ENCODE data around the gene PRAMEF9.
"Not testable (repeated sequence)": the region's sequence is repeated elsewhere in the genome, so short reads cannot be mapped to it uniquely, and the experiment has no call there.

The PRAMEF9 gene

GRCh38 chr1:13171548-13171947, at the start of gene PRAMEF9:
Gene PRAMEF9 (plus strand): TSS chr1:13171848. CDS start chr1:13175281, 3,433 bp downstream.
- DNase-seq: not testable (repeated sequence)

DNA sequence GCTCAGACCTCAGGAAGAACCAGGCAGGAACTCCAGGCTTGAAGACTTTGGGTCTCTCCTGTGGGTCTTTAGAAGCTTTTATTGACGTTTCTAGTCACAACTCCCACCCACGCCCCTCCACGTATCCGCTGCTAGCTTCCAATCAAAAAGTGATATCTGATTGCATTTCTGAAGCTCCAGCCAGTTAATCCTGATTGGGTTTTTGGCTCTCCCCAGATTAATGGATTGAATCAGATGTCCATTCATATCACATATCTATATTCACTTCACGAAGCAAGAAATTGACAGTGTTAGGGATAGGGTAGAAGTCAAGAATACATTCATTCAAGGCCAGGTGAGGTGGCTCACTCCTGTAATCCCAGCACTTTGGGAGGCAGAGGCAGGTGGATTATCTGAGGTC, 15.7 kb upstream of the PRAMEF9 start, which contains the start of gene PRAMEF26:
PRAMEF26 (minus strand) TSS at position 101 of the 400 bp plus-strand sequence. CDS start 2,914 bp downstream, outside the sequence.
- not testable (repeated sequence) for DNase-seq

GRCh38 chr1:13165531-13165930, 6.1 kb upstream of the PRAMEF9 start, which contains the start of gene HNRNPCL4:
Gene HNRNPCL4 (minus strand): TSS chr1:13165631. CDS start chr1:13165467, 164 bp downstream.
- not testable (repeated sequence) for DNase-seq

- not testable (repeated sequence) for DNase-seq
Observed at GRCh38 chr1:13201309-13201708, 29.7 kb downstream of the PRAMEF9 start, which contains the start of gene PRAMEF13. Gene PRAMEF13 (minus strand): TSS chr1:13201409. CDS start chr1:13199589, 1,820 bp downstream.

GRCh38 chr1:13208712-13209111, 37.1 kb downstream of the PRAMEF9 start:
- not testable (repeated sequence) for DNase-seq

- not testable (repeated sequence) for DNase-seq
Observed at GRCh38 chr1:13216619-13217018, 45.0 kb downstream of the PRAMEF9 start.

DNA sequence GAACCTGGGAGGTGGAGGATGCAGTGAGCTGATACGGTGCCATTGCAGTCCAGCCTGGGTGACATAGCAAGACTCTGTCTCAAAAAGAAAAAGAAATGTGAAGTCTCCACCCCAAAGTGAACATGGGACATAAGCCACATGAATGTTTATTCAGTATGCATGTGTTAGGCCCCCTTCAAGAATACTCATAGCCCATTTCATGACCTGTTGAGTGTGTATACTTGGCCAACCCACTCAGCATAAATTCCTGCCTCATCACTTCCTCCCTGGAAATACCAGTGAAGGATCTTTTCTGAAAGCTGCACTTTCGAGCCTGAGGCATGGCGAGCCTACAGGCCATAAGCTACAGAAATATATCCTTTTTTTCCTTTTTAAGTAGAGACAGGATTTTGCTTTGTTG, 47.6 kb downstream of the PRAMEF9 start:
- not testable (repeated sequence) for DNase-seq

- not testable (repeated sequence) for DNase-seq
Observed at GRCh38 chr1:13222788-13223187, 51.1 kb downstream of the PRAMEF9 start.

DNA sequence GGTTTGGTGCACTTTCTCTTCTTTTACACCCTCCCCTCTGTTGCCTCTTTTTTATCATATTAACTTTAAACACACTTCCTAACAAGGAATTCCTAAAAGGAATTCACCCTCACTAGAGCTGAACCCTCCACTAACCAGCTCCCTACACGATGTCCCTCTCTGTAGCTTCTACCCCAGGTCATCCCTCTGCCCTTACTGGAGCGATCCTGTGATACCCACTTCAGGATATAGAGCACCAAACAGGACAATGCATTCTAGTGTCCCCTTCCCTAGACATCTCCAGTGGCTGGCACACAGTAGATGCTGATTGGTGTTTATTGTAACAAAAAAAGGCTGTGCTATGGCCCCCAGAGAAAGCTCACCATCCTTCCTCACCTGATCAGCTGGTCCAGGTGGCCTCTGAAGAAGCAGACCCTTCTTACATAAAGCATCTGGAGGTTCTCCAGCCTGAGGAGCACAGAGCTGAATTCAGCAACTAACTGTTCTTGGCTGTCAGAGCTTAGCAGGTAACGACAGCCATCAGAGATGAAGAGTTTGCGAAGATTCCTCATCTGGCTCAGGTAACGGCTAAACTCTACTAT, 52.9 kb downstream of the PRAMEF9 start:
- DNase-seq: no peak

DNA sequence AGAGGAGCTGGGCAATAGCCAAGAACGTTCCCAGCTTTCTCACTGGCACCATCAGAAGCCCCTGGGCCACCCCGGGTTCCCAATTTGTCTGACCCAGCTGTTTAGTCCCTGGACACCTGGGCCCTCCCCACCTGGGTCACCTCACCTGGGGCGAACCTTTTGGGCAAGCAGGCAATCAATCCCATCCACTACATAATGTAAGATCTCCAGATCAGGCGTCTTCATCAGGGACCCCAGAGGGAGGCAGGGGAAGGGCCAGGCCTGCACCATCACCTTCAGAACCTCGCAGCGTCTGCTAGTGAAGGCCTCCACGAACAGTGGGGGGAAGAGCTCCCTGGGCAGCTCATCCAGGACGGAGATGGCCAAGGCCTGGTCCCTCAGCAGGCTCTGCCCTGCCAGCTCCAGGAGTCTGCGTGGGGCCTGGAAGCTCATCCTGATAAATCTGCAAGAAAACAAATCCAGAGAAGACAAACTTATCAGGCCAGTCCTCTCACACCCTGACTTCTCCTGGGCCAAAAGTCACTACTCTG, 54.1 kb downstream of the PRAMEF9 start, which contains the start of gene PRAMEF18:
PRAMEF18 (minus strand) TSS at position 480 of the 530 bp plus-strand sequence; CDS start at position 432, 48 bp downstream.
- DNase-seq: not testable (repeated sequence)

DNA sequence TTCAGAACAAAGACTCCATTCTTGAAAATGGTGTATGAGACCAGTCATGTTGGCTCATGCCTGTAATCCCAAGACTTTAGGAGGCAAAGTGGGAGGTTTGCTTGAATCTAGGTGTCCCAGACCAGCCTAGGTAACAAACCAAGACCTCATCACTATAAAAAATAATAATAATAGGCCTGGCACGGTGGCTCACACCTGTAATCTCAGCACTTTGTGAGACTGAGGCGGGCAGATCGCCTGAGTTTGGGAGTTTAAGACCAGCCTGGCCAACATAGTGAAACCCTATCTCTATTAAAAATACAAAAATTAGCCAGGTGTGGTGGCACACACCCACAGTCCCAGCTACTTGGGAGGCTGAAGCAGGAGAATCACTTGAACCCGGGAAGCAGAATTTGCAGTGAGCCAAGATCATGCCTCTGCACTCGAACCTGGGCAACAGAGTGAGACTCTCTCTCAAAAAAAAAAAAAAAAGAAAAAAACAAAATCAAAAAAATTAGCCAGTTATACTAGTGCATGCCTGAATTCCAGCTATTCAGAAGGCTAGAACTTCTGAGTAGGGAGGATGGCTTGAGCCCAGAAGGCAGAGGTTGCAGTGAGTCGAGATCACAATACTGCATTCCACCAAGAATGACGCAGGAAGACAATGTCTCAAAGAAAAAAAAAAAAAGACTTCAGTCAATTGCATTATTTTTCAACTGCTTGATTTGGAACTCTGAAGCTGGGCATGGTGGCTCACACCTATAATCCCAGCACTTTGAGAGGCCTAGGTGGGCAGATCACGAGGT, 55.8 kb downstream of the PRAMEF9 start:
- DNase-seq: not testable (repeated sequence)

DNA sequence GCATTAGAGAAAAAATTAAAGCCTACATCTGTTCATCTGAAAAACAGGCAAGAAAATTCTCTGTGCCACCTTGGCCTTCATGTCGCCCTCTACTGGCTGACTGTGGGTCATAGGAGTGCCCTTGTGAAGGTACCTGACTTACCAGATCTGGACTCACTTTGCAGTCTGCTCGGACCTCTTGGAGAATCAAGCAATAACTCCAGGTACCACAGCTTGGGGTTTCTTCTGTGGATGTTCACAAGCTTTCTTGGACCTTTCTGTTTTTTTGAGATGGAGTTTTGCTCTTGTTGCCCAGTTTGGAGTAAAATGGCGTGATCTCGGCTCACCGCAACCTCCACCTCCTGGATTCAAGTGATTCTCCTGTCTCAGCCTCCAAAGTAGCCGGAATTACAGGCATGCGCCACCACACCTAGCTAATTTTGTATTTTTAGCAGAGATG, 56.7 kb downstream of the PRAMEF9 start:
- DNase-seq: peak; percentile 45

Data from activated CD4-positive, alpha-beta T cell treated with anti-CD3 and anti-CD28 coated beads, Interleukin-2, amount 50 U/mL, for 16 hours (primary cell).